CD14-positive monocyte (primary cell): ENCODE data around the gene RAB3GAP1. TPM values are rescaled to one million over a fixed set of nuclear protein-coding genes. Genes with fewer than 3 reads are reported as not detected.
A peak's percentile ranks its signal among the peaks of the same experiment; 100 is the strongest.

Experiments
- DNase-seq, 3 donors: peaks; one replicate each; pipeline ENCODE4 v3.0.0-alpha.2; 2011 to 2022
- H2AFZ ChIP-seq: 2 replicates; pipeline ENCODE4 v1.6.0; 2012; ENCODE audit warnings: mild to moderate bottlenecking, low read depth, low read length, inconsistent platforms; ENCODE audit not compliant: insufficient read depth, poor library complexity, severe bottlenecking
- H3K27ac ChIP-seq, 2 donors: 1 replicate in 1 of 2; 2 replicates in 1 of 2; pipeline ENCODE4 v1.5.1; 2012 to 2013; ENCODE audit warnings: low read length in 2 of 2, control low read depth in 1 of 2, inconsistent platforms in 1 of 2, low read depth in 1 of 2, mild to moderate bottlenecking in 1 of 2
- H3K27me3 ChIP-seq, 2 donors: one replicate each; pipeline versions ENCODE4 v1.6.0 to v1.6.1; 2011 to 2013; ENCODE audit warnings: low read length in 2 of 2; ENCODE audit not compliant: control insufficient read depth in 2 of 2, insufficient read depth in 2 of 2
- H3K36me3 ChIP-seq, 2 donors: replicated peaks in 1 of 2; 1 replicate in 1 of 2; 2 replicates in 1 of 2; pipeline versions ENCODE4 v1.5.1 to v1.6.1; 2012 to 2013; ENCODE audit warnings: low read length in 2 of 2, control low read depth in 1 of 2, inconsistent platforms in 1 of 2, mild to moderate bottlenecking in 1 of 2; ENCODE audit not compliant: insufficient read depth in 2 of 2, control insufficient read depth in 1 of 2
- H3K4me1 ChIP-seq, 2 donors: 1 replicate in 1 of 2; 2 replicates in 1 of 2; pipeline versions ENCODE4 v1.5.1 to v1.6.1; 2012 to 2013; ENCODE audit warnings: low read length in 2 of 2, control low read depth in 1 of 2, inconsistent platforms in 1 of 2, mild to moderate bottlenecking in 1 of 2, moderate library complexity in 1 of 2; ENCODE audit not compliant: insufficient read depth in 2 of 2, control insufficient read depth in 1 of 2
- H3K4me2 ChIP-seq: replicated peaks from 2 replicates; pipeline ENCODE3; 2012; ENCODE audit warnings: low read length, moderate library complexity, mild to moderate bottlenecking; ENCODE audit not compliant: poor library complexity, severe bottlenecking; ENCODE audit errors: extremely low read depth
- H3K4me3 ChIP-seq, 3 experiments: fragments of 200-600 bp in 1 of 3; sonication (generic) in 1 of 3; replicated peaks in 1 of 3; 1 replicate in 2 of 3; 2 replicates in 1 of 3; pipeline ENCODE4 v1.5.1; 2011 to 2013; ENCODE audit warnings: low read length in 3 of 3, mild to moderate bottlenecking in 3 of 3, control low read depth in 2 of 3, low read depth in 2 of 3, inconsistent platforms in 1 of 3, moderate library complexity in 1 of 3
- H3K79me2 ChIP-seq: 2 replicates; pipeline ENCODE4 v1.6.0; 2012; ENCODE audit warnings: mild to moderate bottlenecking, control low read depth, inconsistent platforms, low read length, moderate library complexity; ENCODE audit not compliant: insufficient read depth
- H3K9ac ChIP-seq: 2 replicates; pipeline ENCODE4 v1.6.0; 2017; ENCODE audit warnings: low read length, mild to moderate bottlenecking; ENCODE audit not compliant: insufficient read depth, poor library complexity, severe bottlenecking
- H3K9me3 ChIP-seq, 2 donors: replicated peaks in 1 of 2; 1 replicate in 1 of 2; 2 replicates in 1 of 2; pipeline versions ENCODE4 v1.5.1 to v1.6.1; 2012 to 2013; ENCODE audit warnings: low read length in 2 of 2, control low read depth in 1 of 2; ENCODE audit not compliant: control insufficient read depth in 1 of 2, insufficient read depth in 1 of 2
- H4K20me1 ChIP-seq: 2 replicates; pipeline ENCODE4 v1.6.0; 2012; ENCODE audit warnings: mild to moderate bottlenecking, low read length, control low read depth, moderate library complexity; ENCODE audit not compliant: insufficient read depth
- H3K27ac Mint-ChIP-seq, 7 donors: one replicate each; pipeline ENCODE4 v1.8.0; 2020; ENCODE audit warnings: mild to moderate bottlenecking in 7 of 7, mixed read lengths in 7 of 7, moderate library complexity in 6 of 7, inconsistent platforms in 2 of 7
- H3K27me3 Mint-ChIP-seq, 3 donors: one replicate each; pipeline ENCODE4 v1.8.0; 2021 to 2022; ENCODE audit warnings: low read depth in 3 of 3, mild to moderate bottlenecking in 3 of 3, mixed read lengths in 3 of 3, moderate library complexity in 3 of 3, inconsistent platforms in 1 of 3
- H3K36me3 Mint-ChIP-seq, 2 donors: one replicate each; pipeline ENCODE4 v1.8.0; 2020; ENCODE audit warnings: mixed read lengths in 2 of 2, inconsistent platforms in 1 of 2, mild to moderate bottlenecking in 1 of 2
- H3K4me1 Mint-ChIP-seq: one replicate; pipeline ENCODE4 v1.8.0; 2020; ENCODE audit warnings: mild to moderate bottlenecking, mixed read lengths
- H3K4me3 Mint-ChIP-seq, 2 donors: one replicate each; pipeline ENCODE4 v1.8.0; 2020; ENCODE audit warnings: mild to moderate bottlenecking in 2 of 2, mixed read lengths in 2 of 2, moderate library complexity in 1 of 2
- H3K9me3 Mint-ChIP-seq, 7 donors: one replicate each; pipeline ENCODE4 v1.8.0; 2020 to 2022; ENCODE audit warnings: mixed read lengths in 7 of 7, mild to moderate bottlenecking in 6 of 7, moderate library complexity in 6 of 7, inconsistent platforms in 2 of 7
- WGBS: methylation state at CpG from one replicate; pipeline ENCODE4 v1.1.5; 2013; ENCODE audit warnings: missing lambda C conversion rate; ENCODE audit not compliant: insufficient coverage; 5-methylcytosine and 5-hydroxymethylcytosine counted together
- intact Hi-C, 2 donors: fragments of 100-400 bp; cut with micrococcal nuclease; formaldehyde crosslinking; loops; one replicate each; pipeline versions ENCODE4 v1.15.0 to v1.15.1; 2023
- polyA plus RNA-seq, 3 donors: library from polyadenylated mRNA; depleted of rRNA in 1 of 3; unstranded in 2 of 3; stranded (reverse) in 1 of 3; fragments of 300-500 nt in 2 of 3; fragments of >200 nt in 1 of 3; fragmentation: Illumina TruSeq in 2 of 3; gene quantifications; 1 replicate in 2 of 3; 2 replicates in 1 of 3; pipeline ENCODE4 v1.2.3, GENCODE V29; 2012 to 2021
- TF ChIP-seq, protein P1 (sequence below): fragments of 200-600 bp; IDR thresholded peaks from one replicate; pipeline ENCODE4 v1.8.0; 2022; ENCODE audit warnings: antibody characterized with exemption, mild to moderate bottlenecking

RAB3GAP1 gene
- polyA plus RNA-seq, 3 donors, result 8.0 to 17.4 (median 11.3) TPM

GRCh38 chr2:135066710-135067109 is 14.6 kb downstream of the RAB3GAP1 start:
- H3K27ac ChIP-seq, result no peak overlapping the region
- Mint-ChIP-seq H3K36me3 (peaks cover 46 to 76% of the 10 kb centered on the region in 2 donors), H3K27me3 (no peaks in the 10 kb centered on the region), H3K4me1 (peaks cover 7% of the 10 kb centered on the region), H3K4me3 (no peak overlapping the region), H3K9me3 (peaks cover 10 to 28% (median 19%) of the 10 kb centered on the region in 7 donors), H3K27ac (peak overlapping the region in 1 of 7 donors; percentile 7)
- DNase-seq, result no peak
- WGBS, result no CpG with 5 or more reads among the region's 1 CpG
- H3K9ac ChIP-seq, result no peak overlapping the region
- H4K20me1 ChIP-seq, result peaks cover 43% of the 10 kb centered on the region
- intact Hi-C loops, result no loop called here
- peaks cover 0 to 7% of the 10 kb centered on the region in 2 donors for H3K4me1 ChIP-seq
- TF ChIP-seq, protein P1, sequence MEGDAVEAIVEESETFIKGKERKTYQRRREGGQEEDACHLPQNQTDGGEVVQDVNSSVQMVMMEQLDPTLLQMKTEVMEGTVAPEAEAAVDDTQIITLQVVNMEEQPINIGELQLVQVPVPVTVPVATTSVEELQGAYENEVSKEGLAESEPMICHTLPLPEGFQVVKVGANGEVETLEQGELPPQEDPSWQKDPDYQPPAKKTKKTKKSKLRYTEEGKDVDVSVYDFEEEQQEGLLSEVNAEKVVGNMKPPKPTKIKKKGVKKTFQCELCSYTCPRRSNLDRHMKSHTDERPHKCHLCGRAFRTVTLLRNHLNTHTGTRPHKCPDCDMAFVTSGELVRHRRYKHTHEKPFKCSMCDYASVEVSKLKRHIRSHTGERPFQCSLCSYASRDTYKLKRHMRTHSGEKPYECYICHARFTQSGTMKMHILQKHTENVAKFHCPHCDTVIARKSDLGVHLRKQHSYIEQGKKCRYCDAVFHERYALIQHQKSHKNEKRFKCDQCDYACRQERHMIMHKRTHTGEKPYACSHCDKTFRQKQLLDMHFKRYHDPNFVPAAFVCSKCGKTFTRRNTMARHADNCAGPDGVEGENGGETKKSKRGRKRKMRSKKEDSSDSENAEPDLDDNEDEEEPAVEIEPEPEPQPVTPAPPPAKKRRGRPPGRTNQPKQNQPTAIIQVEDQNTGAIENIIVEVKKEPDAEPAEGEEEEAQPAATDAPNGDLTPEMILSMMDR, result no peak
- peaks cover 12 to 57% of the 10 kb centered on the region in 2 donors for H3K36me3 ChIP-seq
- no peak overlapping the region for H3K4me2 ChIP-seq
- no peaks in the 10 kb centered on the region for H3K27me3 ChIP-seq
- H3K9me3 ChIP-seq, result peaks cover 11 to 14% of the 10 kb centered on the region in 2 donors
- no peak overlapping the region for H2AFZ ChIP-seq
- H3K4me3 ChIP-seq, result no peak overlapping the region
- peaks cover 86% of the 10 kb centered on the region for H3K79me2 ChIP-seq

GRCh38 chr2:135072125-135072997 is 20.3 kb downstream of the RAB3GAP1 start:
- H2AFZ ChIP-seq, result no peak overlapping the region
- no peak overlapping the region for H3K27ac Mint-ChIP-seq
- no peak overlapping the region for H3K9ac ChIP-seq
- no peaks in the 10 kb centered on the region for H3K4me1 Mint-ChIP-seq
- no peak overlapping the region for H3K27ac ChIP-seq
- DNase-seq, result no peak
- H3K4me2 ChIP-seq, result no peak overlapping the region
- H3K9me3 ChIP-seq, result peaks cover 30 to 32% of the 10 kb centered on the region in 2 donors
- no peaks in the 10 kb centered on the region for H3K4me1 ChIP-seq
- H3K4me3 Mint-ChIP-seq, result no peak overlapping the region
- H3K36me3 Mint-ChIP-seq, result peaks cover 36 to 63% of the 10 kb centered on the region in 2 donors
- peaks cover 0 to 46% of the 10 kb centered on the region in 2 donors for H3K36me3 ChIP-seq
- no peaks in the 10 kb centered on the region for H3K27me3 ChIP-seq
- intact Hi-C loops, result no loop called here
- peaks cover 52% of the 10 kb centered on the region for H3K79me2 ChIP-seq
- 100% methylated on average over 1 of the region's 3 CpGs for WGBS
- H3K9me3 Mint-ChIP-seq, result peaks cover 23 to 52% (median 29%) of the 10 kb centered on the region in 7 donors
- no peaks in the 10 kb centered on the region for H3K27me3 Mint-ChIP-seq
- H3K4me3 ChIP-seq, result no peak overlapping the region
- H4K20me1 ChIP-seq, result peaks cover 10% of the 10 kb centered on the region
- TF ChIP-seq, protein P1, result no peak
